ENCODE results near the gene IGHMBP2. TPM values are rescaled to one million over a fixed set of nuclear protein-coding genes. Genes with fewer than 3 reads are reported as not detected.

IGHMBP2 gene
- total RNA-seq, 3 donors from 2014 or later (not counting 1 experiment from before 2014, with no cell fraction given): 31.5 to 52.3 (median 48.5) TPM

GRCh38 chr11:68947151-68947550, 43.5 kb downstream of the IGHMBP2 start:
- H3K36me3 ChIP-seq (ENCODE audit: control insufficient read depth, insufficient read depth, low read length): no peaks in the 10 kb centered on the region
- Mint-ChIP-seq H3K9me3 (no peaks in the 10 kb centered on the region), H3K4me1 (peaks cover 0 to 5% of the 10 kb centered on the region in 2 donors), H3K4me3 (no peak overlapping the region), H3K27me3 (ENCODE audit: low read depth in 2 of 2) (no peaks in the 10 kb centered on the region), H3K36me3 (no peaks in the 10 kb centered on the region), H3K27ac (no peak overlapping the region)
- intact Hi-C loops (cut with micrococcal nuclease): no loop called here
- DNase-seq (no peak), ATAC-seq (no peak)
- WGBS (ENCODE audit: insufficient coverage): 82% methylated on average over 11 of the region's 11 CpGs
- no peaks in the 10 kb centered on the region for H3K4me1 ChIP-seq (ENCODE audit: control insufficient read depth, insufficient read depth, low read length)
- H3K4me3 ChIP-seq (ENCODE audit: low read length): no peak overlapping the region
- H3K27me3 ChIP-seq (ENCODE audit: control insufficient read depth, insufficient read depth, low read length): no peaks in the 10 kb centered on the region
- no peaks in the 10 kb centered on the region for H3K9me3 ChIP-seq (ENCODE audit: control insufficient read depth, insufficient read depth, low read length)
- TF ChIP-seq CTCF (IDR thresholded peaks at IDR 0.05): no peak
- H3K27ac ChIP-seq (ENCODE audit: low read length): no peak overlapping the region

- Histone ChIP-seq H3K4me3 (ENCODE audit: low read length) (no peak overlapping the region), H3K9me3 (ENCODE audit: control insufficient read depth, insufficient read depth, low read length) (no peaks in the 10 kb centered on the region), H3K27ac (ENCODE audit: low read length) (no peak overlapping the region), H3K27me3 (ENCODE audit: control insufficient read depth, insufficient read depth, low read length) (no peaks in the 10 kb centered on the region), H3K4me1 (ENCODE audit: control insufficient read depth, insufficient read depth, low read length) (no peaks in the 10 kb centered on the region), H3K36me3 (ENCODE audit: control insufficient read depth, insufficient read depth, low read length) (no peaks in the 10 kb centered on the region)
- intact Hi-C loops (cut with micrococcal nuclease): no loop called here
- 48% methylated on average over 2 of the region's 2 CpGs for WGBS (ENCODE audit: insufficient coverage)
- no peak for TF ChIP-seq CTCF (IDR thresholded peaks at IDR 0.05)
- no peak overlapping the region for H3K4me3 Mint-ChIP-seq
- no peak for DNase-seq
- no peak overlapping the region for H3K27ac Mint-ChIP-seq
- H3K27me3 Mint-ChIP-seq (ENCODE audit: low read depth in 2 of 2): no peaks in the 10 kb centered on the region
- H3K36me3 Mint-ChIP-seq: no peaks in the 10 kb centered on the region
- no peaks in the 10 kb centered on the region for H3K9me3 Mint-ChIP-seq
- peaks cover 0 to 5% of the 10 kb centered on the region in 2 donors for H3K4me1 Mint-ChIP-seq
- ATAC-seq: no peak
These were observed 44.8 kb downstream of the IGHMBP2 start for GRCh38 chr11:68948496-68948895.

- H3K27me3 ChIP-seq (ENCODE audit: control insufficient read depth, insufficient read depth, low read length): no peaks in the 10 kb centered on the region
- Mint-ChIP-seq H3K36me3 (no peaks in the 10 kb centered on the region), H3K9me3 (no peaks in the 10 kb centered on the region), H3K27me3 (ENCODE audit: low read depth in 2 of 2) (no peaks in the 10 kb centered on the region), H3K4me1 (peaks cover 0 to 5% of the 10 kb centered on the region in 2 donors), H3K4me3 (no peak overlapping the region), H3K27ac (no peak overlapping the region)
- H3K36me3 ChIP-seq (ENCODE audit: control insufficient read depth, insufficient read depth, low read length): no peaks in the 10 kb centered on the region
- DNase-seq (no peak), ATAC-seq (no peak)
- H3K9me3 ChIP-seq (ENCODE audit: control insufficient read depth, insufficient read depth, low read length): no peaks in the 10 kb centered on the region
- TF ChIP-seq CTCF (IDR thresholded peaks at IDR 0.05): no peak
- H3K27ac ChIP-seq (ENCODE audit: low read length): no peak overlapping the region
- H3K4me3 ChIP-seq (ENCODE audit: low read length): no peak overlapping the region
- intact Hi-C loops (cut with micrococcal nuclease): no loop called here
- no peaks in the 10 kb centered on the region for H3K4me1 ChIP-seq (ENCODE audit: control insufficient read depth, insufficient read depth, low read length)
- WGBS (ENCODE audit: insufficient coverage): 94% methylated on average over 17 of the region's 17 CpGs
These were observed 45.2 kb downstream of the IGHMBP2 start for GRCh38 chr11:68948935-68949334.

GRCh38 chr11:68950270-68950669, 46.6 kb downstream of the IGHMBP2 start:
- no peak for TF ChIP-seq CTCF (IDR thresholded peaks at IDR 0.05)
- Histone ChIP-seq H3K27ac (ENCODE audit: low read length) (no peak overlapping the region), H3K4me1 (ENCODE audit: control insufficient read depth, insufficient read depth, low read length) (peaks cover 3% of the 10 kb centered on the region), H3K9me3 (ENCODE audit: control insufficient read depth, insufficient read depth, low read length) (no peaks in the 10 kb centered on the region), H3K4me3 (ENCODE audit: low read length) (no peak overlapping the region), H3K27me3 (ENCODE audit: control insufficient read depth, insufficient read depth, low read length) (no peaks in the 10 kb centered on the region), H3K36me3 (ENCODE audit: control insufficient read depth, insufficient read depth, low read length) (no peaks in the 10 kb centered on the region)
- ATAC-seq: no peak
- Mint-ChIP-seq H3K9me3 (no peaks in the 10 kb centered on the region), H3K27ac (no peak overlapping the region), H3K4me1 (peaks cover 0 to 8% of the 10 kb centered on the region in 2 donors), H3K36me3 (no peaks in the 10 kb centered on the region), H3K4me3 (no peak overlapping the region), H3K27me3 (ENCODE audit: low read depth in 2 of 2) (no peaks in the 10 kb centered on the region)
- intact Hi-C loops (cut with micrococcal nuclease): no loop called here
- DNase-seq: no peak
- WGBS (ENCODE audit: insufficient coverage): 83% methylated on average over 4 of the region's 5 CpGs

Measured in natural killer cell (primary cell).